Spleen (tissue), 11 donors: ENCODE data around the gene SLC9C1. TPM values are rescaled to one million over a fixed set of nuclear protein-coding genes. Genes with fewer than 3 reads are reported as not detected.

Source experiments
- DNase-seq: peaks from one replicate; pipeline ENCODE4 v3.0.0-alpha.2; 2020
- H3K27ac ChIP-seq, 8 donors: fragments of 200-600 bp; sonication (generic) in 7 of 8; 1 replicate in 4 of 8; 2 replicates in 4 of 8; pipeline versions ENCODE4 v1.5.0 to v1.8.0; 2016 to 2021; ENCODE audit warnings: inconsistent platforms in 4 of 8, mild to moderate bottlenecking in 4 of 8, moderate library complexity in 1 of 8
- H3K27me3 ChIP-seq, 7 donors: fragments of 200-600 bp; sonication (generic) in 6 of 7; replicated peaks in 1 of 7; 1 replicate in 4 of 7; 2 replicates in 3 of 7; pipeline versions ENCODE4 v1.5.0 to v1.8.0; 2016 to 2021; ENCODE audit warnings: inconsistent platforms in 3 of 7, mild to moderate bottlenecking in 1 of 7
- H3K36me3 ChIP-seq, 6 donors: fragments of 200-600 bp; sonication (generic) in 5 of 6; 1 replicate in 4 of 6; 2 replicates in 2 of 6; pipeline versions ENCODE4 v1.5.0 to v1.8.0; 2016 to 2021; ENCODE audit warnings: inconsistent platforms in 2 of 6
- H3K4me1 ChIP-seq, 6 donors: fragments of 200-600 bp; sonication (generic) in 5 of 6; 1 replicate in 3 of 6; 2 replicates in 3 of 6; pipeline versions ENCODE4 v1.5.0 to v1.8.0; 2016 to 2021; ENCODE audit warnings: inconsistent platforms in 3 of 6
- H3K4me3 ChIP-seq, 8 donors: fragments of 200-600 bp; sonication (generic) in 7 of 8; 1 replicate in 4 of 8; 2 replicates in 4 of 8; pipeline versions ENCODE4 v1.5.0 to v1.8.0; 2016 to 2021; ENCODE audit warnings: inconsistent platforms in 4 of 8, mild to moderate bottlenecking in 4 of 8, moderate library complexity in 2 of 8
- H3K9me3 ChIP-seq, 8 donors: fragments of 200-600 bp; sonication (generic) in 7 of 8; 1 replicate in 4 of 8; 2 replicates in 4 of 8; pipeline versions ENCODE4 v1.5.0 to v1.8.0; 2016 to 2021; ENCODE audit warnings: inconsistent platforms in 4 of 8
- CTCF ChIP-seq, 11 experiments: fragments of 200-600 bp in 7 of 11; fragments of 450-650 bp in 4 of 11; sonication (generic) in 4 of 11; IDR thresholded peaks in 8 of 11; conservative IDR thresholded peaks in 3 of 11; 1 replicate in 7 of 11; 2 replicates in 4 of 11; pipeline versions ENCODE4 v1.4.0 to v1.8.0; 2016 to 2021; ENCODE audit warnings: antibody characterized with exemption in 11 of 11, inconsistent platforms in 4 of 11, mild to moderate bottlenecking in 1 of 11
- POLR2A ChIP-seq, 3 donors: fragments of 450-650 bp; IDR thresholded peaks; one replicate each; pipeline ENCODE4 v1.5.1; 2017; ENCODE audit warnings: antibody characterized with exemption in 3 of 3, mild to moderate bottlenecking in 1 of 3
- POLR2AphosphoS5 ChIP-seq, 3 donors: sonication (generic); formaldehyde crosslinking; IDR thresholded peaks; one replicate each; pipeline ENCODE4 v1.5.1; 2017; ENCODE audit warnings: antibody characterized with exemption in 3 of 3
- WGBS, 5 donors: extraction: QIAGEN DNeasy Blood & Tissue Kit in 3 of 5; methylation state at CpG; one replicate each; pipeline versions ENCODE4 v1.1.5 to v1.1.7; 2013 to 2018; 5-methylcytosine and 5-hydroxymethylcytosine counted together
- intact Hi-C: fragments of 100-400 bp; cut with DNase I; formaldehyde crosslinking; loops from one replicate; pipeline ENCODE4 v1.15.0; 2023; ENCODE audit warnings: low total_unique reads
- polyA plus RNA-seq, 3 donors: library from polyadenylated mRNA; stranded (reverse); fragments of 200-250 nt; gene quantifications; one replicate each; pipeline ENCODE4 v1.2.1, GENCODE V29; 2013
- total RNA-seq, 7 donors: library from RNA; depleted of rRNA in 3 of 7; stranded (reverse); fragments of >200 nt in 3 of 7; fragmentation: NEBNext Ultra II Directional in 4 of 7; extraction: Animal tissue kit (Norgen Biotek cat#: 25700) in 4 of 7; gene quantifications; one replicate each; pipeline versions ENCODE4 v1.1.0 to v1.2.1, GENCODE V29; 2016 to 2021
- donor health status: healthy with polysubstance abuse.
- donor health status: DM: no; HTN: no; CAD: no; lungs with moderate emphysema.
- donor health status: DM: no; HTN: no; CAD: no.
- donor health status: Bipolar disorder and iron deficiency.
- donor health status: healthy.
- donor health status: DM: no; HTN: no; CAD: no.
- donor health status: DM: yes; HTN: yes; CAD: no.

Gene SLC9C1
- total and polyA plus RNA-seq, 10 donors, result 0.05 to 0.18 TPM; not detected in 8

DNA sequence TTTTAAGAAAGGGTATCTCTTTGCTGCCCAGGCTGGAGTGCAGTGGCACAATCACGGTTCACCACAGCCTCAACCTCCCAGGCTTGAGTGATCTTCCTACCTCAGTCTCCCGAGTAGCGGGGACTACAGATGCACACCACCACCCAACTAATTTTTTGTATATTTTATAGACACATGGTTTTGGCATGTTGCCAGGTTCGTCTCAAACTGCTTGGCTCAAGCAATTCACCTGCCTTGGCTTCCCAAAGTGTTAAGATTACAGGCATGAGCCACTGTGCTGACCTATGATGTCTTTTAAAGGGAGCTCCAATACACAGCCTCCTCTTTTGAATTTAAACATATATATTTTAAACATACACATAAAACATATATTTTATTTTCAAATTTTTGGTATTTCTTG is 60.9 kb downstream of the SLC9C1 start:
- H3K36me3 ChIP-seq, result no peaks in the 10 kb centered on the region
- no peak overlapping the region for H3K27ac ChIP-seq
- intact Hi-C loops, result no loop called here
- H3K9me3 ChIP-seq, result peaks cover 0 to 2% (median 0%) of the 10 kb centered on the region in 8 donors
- 75 to 87% (median 80%) methylated on average over 4 of the region's 4 CpGs for WGBS, 5 donors
- H3K4me1 ChIP-seq, result no peaks in the 10 kb centered on the region
- no peak for DNase-seq
- TF ChIP-seq POLR2AphosphoS5 (IDR thresholded peaks at IDR 0.05), result no peak
- no peak for TF ChIP-seq CTCF (IDR thresholded peaks at IDR 0.05 in 8 of 11, conservative IDR thresholded peaks at IDR 0.05 in 3 of 11)
- TF ChIP-seq POLR2A (IDR thresholded peaks at IDR 0.05), result no peak
- no peak overlapping the region for H3K4me3 ChIP-seq
- no peaks in the 10 kb centered on the region for H3K27me3 ChIP-seq

GRCh38 chr3:112231727-112232126 is 62.3 kb downstream of the SLC9C1 start:
- WGBS, 5 donors, result 48 to 85% (median 73%) methylated on average over 3 of the region's 3 CpGs
- peaks cover 0 to 9% (median 0%) of the 10 kb centered on the region in 8 donors for H3K9me3 ChIP-seq
- H3K27ac ChIP-seq, result no peak overlapping the region
- H3K36me3 ChIP-seq, result no peaks in the 10 kb centered on the region
- TF ChIP-seq POLR2A (IDR thresholded peaks at IDR 0.05), result no peak
- TF ChIP-seq POLR2AphosphoS5 (IDR thresholded peaks at IDR 0.05), result no peak
- no peak for TF ChIP-seq CTCF (IDR thresholded peaks at IDR 0.05 in 8 of 11, conservative IDR thresholded peaks at IDR 0.05 in 3 of 11)
- H3K4me3 ChIP-seq, result no peak overlapping the region
- no peak for DNase-seq
- H3K27me3 ChIP-seq, result no peaks in the 10 kb centered on the region
- no peaks in the 10 kb centered on the region for H3K4me1 ChIP-seq
- intact Hi-C loops, result no loop called here

DNA sequence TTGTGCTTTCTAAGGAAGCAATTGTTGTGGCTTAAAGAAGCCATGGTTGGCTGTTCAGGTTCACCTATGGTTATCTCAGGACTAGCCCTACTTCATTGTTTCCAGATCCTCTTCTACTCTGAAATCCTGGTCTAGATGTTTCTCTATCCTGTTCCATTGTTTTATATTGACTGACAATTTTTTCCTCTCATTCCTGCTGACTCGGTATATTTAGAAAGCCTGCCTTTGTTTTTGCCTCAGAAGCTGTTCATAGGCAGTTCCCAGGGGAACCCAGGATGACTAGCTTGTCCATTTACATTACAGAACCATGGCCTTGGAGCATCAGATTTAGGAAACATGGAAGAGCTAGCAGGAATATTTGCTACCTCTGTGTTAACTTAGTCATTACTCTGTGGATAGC is 64.0 kb downstream of the SLC9C1 start:
- DNase-seq, result no peak
- Histone ChIP-seq H3K27me3 (no peaks in the 10 kb centered on the region), H3K9me3 (peaks cover 4 to 26% (median 16%) of the 10 kb centered on the region in 8 donors), H3K27ac (no peak overlapping the region), H3K4me3 (no peak overlapping the region), H3K36me3 (no peaks in the 10 kb centered on the region), H3K4me1 (no peaks in the 10 kb centered on the region)
- WGBS, 5 donors, result 67 to 82% (median 76%) methylated on average over 1 of the region's 1 CpG
- intact Hi-C loops, result no loop called here
- TF ChIP-seq POLR2AphosphoS5 (IDR thresholded peaks at IDR 0.05) (no peak), POLR2A (IDR thresholded peaks at IDR 0.05) (no peak)

- Histone ChIP-seq H3K27me3 (no peaks in the 10 kb centered on the region), H3K9me3 (peaks cover 7 to 39% (median 28%) of the 10 kb centered on the region in 8 donors), H3K36me3 (no peaks in the 10 kb centered on the region), H3K27ac (no peak overlapping the region), H3K4me3 (no peak overlapping the region), H3K4me1 (no peaks in the 10 kb centered on the region)
- intact Hi-C loops, result no loop called here
- WGBS, 5 donors, result 68 to 90% (median 82%) methylated on average over 1 of the region's 1 CpG
- no peak for DNase-seq
- TF ChIP-seq POLR2AphosphoS5 (IDR thresholded peaks at IDR 0.05), result no peak
- TF ChIP-seq POLR2A (IDR thresholded peaks at IDR 0.05), result no peak
- no peak for TF ChIP-seq CTCF (IDR thresholded peaks at IDR 0.05 in 8 of 11, conservative IDR thresholded peaks at IDR 0.05 in 3 of 11)
Measured at GRCh38 chr3:112228786-112229185, 65.2 kb downstream of the SLC9C1 start.

DNA sequence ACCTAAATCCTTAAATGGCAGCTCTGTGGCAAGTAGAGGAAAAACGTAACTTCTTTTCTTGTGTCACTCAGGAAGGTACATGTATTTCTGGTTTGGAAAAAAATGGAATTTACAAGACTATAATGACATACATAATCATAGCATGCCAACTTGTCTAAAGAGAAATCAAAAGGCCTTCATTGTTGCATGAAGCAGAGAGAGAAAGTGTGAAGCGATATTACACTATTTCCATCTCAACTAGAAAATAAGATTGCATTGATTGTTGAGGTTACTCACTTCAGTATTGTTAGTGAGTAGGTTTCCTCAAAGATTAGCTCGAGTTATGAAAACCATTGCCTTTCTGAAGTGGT is 93.7 kb downstream of the SLC9C1 start:
- H3K4me1 ChIP-seq, result no peaks in the 10 kb centered on the region
- WGBS, 5 donors, result 83 to 94% (median 90%) methylated on average over 3 of the region's 3 CpGs
- H3K4me3 ChIP-seq, result no peak overlapping the region
- DNase-seq, result no peak
- intact Hi-C loops, result no loop called here
- H3K9me3 ChIP-seq, result peaks cover 0 to 9% (median 2%) of the 10 kb centered on the region in 8 donors
- H3K27me3 ChIP-seq, result no peaks in the 10 kb centered on the region
- no peak overlapping the region for H3K27ac ChIP-seq
- TF ChIP-seq POLR2A (IDR thresholded peaks at IDR 0.05) (no peak), CTCF (IDR thresholded peaks at IDR 0.05 in 8 of 11, conservative IDR thresholded peaks at IDR 0.05 in 3 of 11) (no peak), POLR2AphosphoS5 (IDR thresholded peaks at IDR 0.05) (no peak)
- no peaks in the 10 kb centered on the region for H3K36me3 ChIP-seq
